Measurements from ENCODE around the gene DHCR7. TPM values are rescaled to one million over a fixed set of nuclear protein-coding genes. Genes with fewer than 3 reads are reported as not detected.

Gene DHCR7
- polyA plus RNA-seq, 1 of the 3 experiments (the other 2 are of a cell fraction): 21.4 TPM

DNA sequence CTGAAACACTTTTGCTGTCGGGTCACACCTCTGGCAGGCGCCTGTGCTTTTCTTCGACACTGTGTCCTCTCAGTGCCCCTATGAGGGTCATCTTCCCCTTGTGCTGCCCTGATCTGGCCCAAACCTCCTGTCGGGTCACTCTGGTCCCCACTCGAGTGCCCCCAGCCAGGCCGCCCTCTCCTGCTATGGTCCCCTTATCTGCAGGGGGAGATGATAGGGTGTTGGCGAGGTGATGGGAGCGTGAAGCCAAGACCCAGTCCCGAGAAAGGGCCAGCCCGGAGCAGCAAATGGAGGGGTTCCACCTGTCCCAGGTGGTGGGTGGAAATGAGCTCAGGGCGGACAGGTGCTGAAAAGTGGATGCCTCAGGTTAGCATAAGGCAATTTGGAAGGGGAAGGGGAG is 14.5 kb upstream of the DHCR7 start:
- peaks cover 15 to 71% of the 10 kb centered on the region in 2 experiments for H3K36me3 ChIP-seq (replicated peaks in 1 of 2; ENCODE audit: control insufficient read depth in 1 of 2, insufficient read depth in 2 of 2, low read length in 1 of 2)
- H2AFZ ChIP-seq (ENCODE audit: low read depth): no peak overlapping the region
- H3K4me1 ChIP-seq (ENCODE audit: control insufficient read depth in 1 of 2, insufficient read depth in 2 of 2, low read depth in 1 of 2, low read length in 1 of 2): no peaks in the 10 kb centered on the region
- DNase-seq: no peak
- 96% methylated on average over 11 of the region's 11 CpGs for WGBS (ENCODE audit: low lambda C conversion rate)
- H3K27ac ChIP-seq (ENCODE audit: low read depth in 2 of 2, low read length in 1 of 2): no peak overlapping the region
- H3K79me2 ChIP-seq (ENCODE audit: insufficient read depth): no peaks in the 10 kb centered on the region; the same call in 1 of the 2 replicates
- no peaks in the 10 kb centered on the region for H3K9me2 ChIP-seq
- no peak overlapping the region for H3K4me3 ChIP-seq (ENCODE audit: low read depth in 2 of 2, low read length in 1 of 2)
- no peaks in the 10 kb centered on the region for H3F3A ChIP-seq (replicated peaks; ENCODE audit: insufficient read depth)
- H4K20me1 ChIP-seq (ENCODE audit: insufficient read depth): no peaks in the 10 kb centered on the region
- ChIA-PET CTCF (no interaction called here), POLR2A (no interaction called here)
- TF ChIP-seq NRF1 (IDR thresholded peaks at IDR 0.05; ENCODE audit: low read depth, low read length) (no peak), RCOR1 (IDR thresholded peaks at IDR 0.05; ENCODE audit: low read length) (no peak), GABPA (IDR thresholded peaks at IDR 0.05; ENCODE audit: low read depth) (no peak), RAD21 (IDR thresholded peaks at IDR 0.05; ENCODE audit: low read length) (no peak), RFX5 (IDR thresholded peaks at IDR 0.05; ENCODE audit: low read length) (no peak), TAF1 (IDR thresholded peaks at IDR 0.05; ENCODE audit: borderline replicate concordance, low read depth, low read length) (no peak), GATA2 (CRISPR knock-in tag; IDR thresholded peaks at IDR 0.05) (no peak), CTCF (IDR thresholded peaks at IDR 0.05) (no peak), RXRA (IDR thresholded peaks at IDR 0.05; ENCODE audit: borderline replicate concordance, low read depth) (no peak), NFIC (IDR thresholded peaks at IDR 0.05; ENCODE audit: borderline replicate concordance) (no peak), SMC3 (IDR thresholded peaks at IDR 0.05; ENCODE audit: low read depth, low read length) (no peak), FOSL2 (IDR thresholded peaks at IDR 0.05; ENCODE audit: borderline replicate concordance, low read depth) (no peak), MEF2A (IDR thresholded peaks at IDR 0.05; ENCODE audit: borderline replicate concordance, low read depth) (no peak), YY1 (IDR thresholded peaks at IDR 0.05; ENCODE audit: low read depth) (no peak), TEAD4 (IDR thresholded peaks at IDR 0.05; ENCODE audit: borderline replicate concordance, insufficient read depth) (no peak), POLR2AphosphoS5 (IDR thresholded peaks at IDR 0.05; ENCODE audit: low read depth, low read length) (no peak)
- TF ChIP-seq, protein P1, sequence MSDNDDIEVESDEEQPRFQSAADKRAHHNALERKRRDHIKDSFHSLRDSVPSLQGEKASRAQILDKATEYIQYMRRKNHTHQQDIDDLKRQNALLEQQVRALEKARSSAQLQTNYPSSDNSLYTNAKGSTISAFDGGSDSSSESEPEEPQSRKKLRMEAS (IDR thresholded peaks at IDR 0.05; ENCODE audit: low read depth): no peak
- TF ChIP-seq, protein P2, sequence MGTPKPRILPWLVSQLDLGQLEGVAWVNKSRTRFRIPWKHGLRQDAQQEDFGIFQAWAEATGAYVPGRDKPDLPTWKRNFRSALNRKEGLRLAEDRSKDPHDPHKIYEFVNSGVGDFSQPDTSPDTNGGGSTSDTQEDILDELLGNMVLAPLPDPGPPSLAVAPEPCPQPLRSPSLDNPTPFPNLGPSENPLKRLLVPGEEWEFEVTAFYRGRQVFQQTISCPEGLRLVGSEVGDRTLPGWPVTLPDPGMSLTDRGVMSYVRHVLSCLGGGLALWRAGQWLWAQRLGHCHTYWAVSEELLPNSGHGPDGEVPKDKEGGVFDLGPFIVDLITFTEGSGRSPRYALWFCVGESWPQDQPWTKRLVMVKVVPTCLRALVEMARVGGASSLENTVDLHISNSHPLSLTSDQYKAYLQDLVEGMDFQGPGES (IDR thresholded peaks at IDR 0.05; ENCODE audit: low read depth, low read length): no peak
- no peaks in the 10 kb centered on the region for H3K9me3 ChIP-seq
- no peaks in the 10 kb centered on the region for H3K27me3 ChIP-seq (ENCODE audit: insufficient read depth)
- no peak overlapping the region for H3K9ac ChIP-seq
- no peak overlapping the region for H3K4me2 ChIP-seq
